ENCODE data around the gene HESX1. TPM values are rescaled to one million over a fixed set of nuclear protein-coding genes. Genes with fewer than 3 reads are reported as not detected.

The HESX1 gene
- 0.66 TPM for polyA plus RNA-seq (2013, experiment 1 of 2; ENCODE audit: insufficient read length)
- 0.89 TPM for polyA plus RNA-seq (2013, experiment 2 of 2; ENCODE audit: insufficient read length)

DNA sequence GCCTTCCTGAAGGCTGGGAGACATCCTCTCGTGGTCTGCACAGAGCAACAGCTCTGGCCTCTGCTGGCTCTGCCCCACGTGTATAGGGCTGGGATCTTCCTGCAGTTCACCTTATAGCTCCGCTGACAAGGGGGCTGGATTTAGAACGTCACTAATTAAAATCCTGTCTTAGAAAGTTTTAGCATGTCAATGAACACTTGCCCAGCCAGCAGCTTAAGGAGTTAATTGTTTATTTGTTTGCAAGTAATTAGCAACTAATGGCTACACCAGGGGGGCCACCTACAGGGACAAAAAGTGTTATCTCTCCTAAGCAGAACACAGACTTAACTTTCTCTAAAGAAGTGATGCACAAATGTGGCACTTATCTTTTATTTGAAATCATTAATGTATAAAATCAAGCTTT is at the start of gene HESX1:
Gene HESX1 (minus strand): TSS at position 84 of the 403 bp plus-strand sequence. CDS start 60 bp downstream, at position 24.
- DNase-seq = no peak

- DNase-seq = no peak
These were observed 45.2 kb upstream of the HESX1 start for GRCh38 chr3:57244946-57245345.

GRCh38 chr3:57234613-57235575 is 35.1 kb upstream of the HESX1 start:
- no peak for DNase-seq

DNA sequence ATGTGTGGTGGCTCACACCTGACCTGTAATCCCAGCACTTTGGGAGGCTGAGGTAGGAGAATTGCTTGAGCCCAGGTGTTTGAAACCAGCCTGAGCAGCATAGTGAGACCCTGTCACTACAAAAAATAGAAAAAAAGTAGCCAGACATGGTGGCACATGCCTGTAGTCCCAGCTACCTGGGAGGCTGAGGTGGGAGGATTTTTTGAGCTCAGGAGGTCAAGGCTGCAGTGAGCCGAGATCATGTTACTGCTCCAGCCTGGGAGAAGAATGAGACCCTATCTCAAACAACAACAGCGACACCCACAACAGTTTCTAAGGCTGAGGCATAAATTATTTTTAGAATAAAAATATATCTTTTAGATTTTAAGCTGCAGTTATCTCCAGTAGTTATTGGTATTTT is 34.0 kb upstream of the HESX1 start:
- no peak for DNase-seq

DNA sequence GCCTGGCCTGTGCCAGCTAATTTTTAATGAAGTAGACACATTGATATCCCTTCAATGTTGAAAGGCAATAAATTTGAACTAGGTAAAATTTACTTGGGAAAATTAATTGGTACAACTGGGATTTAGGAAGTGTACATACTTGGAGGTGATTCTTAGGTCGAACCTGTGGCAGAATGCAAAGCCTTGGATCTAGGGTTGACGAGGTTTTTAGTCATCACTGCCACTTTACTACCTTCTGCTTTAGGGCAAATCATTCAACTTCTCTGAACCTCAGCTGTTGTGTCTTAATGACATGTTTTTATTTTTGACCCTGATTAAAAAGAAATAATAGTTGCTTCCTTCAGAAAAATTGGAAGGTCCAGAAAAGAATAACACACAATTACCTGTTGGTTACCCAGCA is 30.2 kb upstream of the HESX1 start:
- no peak for DNase-seq

GRCh38 chr3:57227930-57228751 is 28.4 kb upstream of the HESX1 start:
- DNase-seq = peak; percentile 39

- peak; percentile 91 for DNase-seq
These were observed 27.6 kb upstream of the HESX1 start, which contains the start of gene APPL1 for GRCh38 chr3:57227204-57227929. APPL1 (plus strand) TSS chr3:57227729; CDS start chr3:57227884, 155 bp downstream.

- no peak for DNase-seq
These were observed 26.4 kb upstream of the HESX1 start for GRCh38 chr3:57226176-57226575.

DNA sequence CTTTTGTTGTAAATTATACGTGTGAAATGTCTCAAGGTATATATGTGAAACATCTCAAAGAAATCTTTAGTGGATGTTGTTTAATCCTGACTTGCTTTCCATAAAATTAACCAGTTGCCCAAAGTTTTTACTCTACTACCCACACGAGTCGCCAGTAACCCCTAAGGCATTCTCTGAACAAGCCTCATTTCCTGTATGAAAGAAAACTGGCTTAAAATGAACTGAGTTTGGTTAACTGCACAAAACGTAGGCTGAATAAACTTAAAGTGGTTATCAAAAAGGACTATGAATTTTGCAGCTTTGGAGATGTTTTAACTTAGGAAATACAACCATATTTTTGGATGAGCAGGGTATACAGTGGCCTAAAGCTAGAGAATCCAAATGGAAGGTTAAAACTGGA is 25.1 kb upstream of the HESX1 start:
- peak; percentile 2 for DNase-seq

GRCh38 chr3:57221883-57222282 is 22.1 kb upstream of the HESX1 start:
- peak; percentile 25 for DNase-seq

DNA sequence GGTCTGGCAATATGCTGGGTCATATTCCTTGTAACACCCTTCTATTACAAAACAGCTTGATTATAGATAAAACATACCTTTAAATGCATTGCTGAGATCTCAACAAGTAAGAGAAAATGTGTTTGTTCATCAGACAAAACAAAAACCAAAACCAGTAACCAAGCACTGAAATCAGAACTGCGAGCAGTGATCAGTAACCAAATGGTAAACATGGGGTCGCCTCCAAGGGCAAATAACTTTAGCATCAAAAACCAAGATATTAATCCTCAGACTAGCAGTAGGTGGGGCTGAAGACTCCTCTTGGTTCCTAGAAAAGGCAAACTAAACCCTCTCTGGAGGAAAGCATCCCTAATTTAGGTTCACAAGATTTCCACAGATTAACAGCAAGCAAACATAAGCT is 6.6 kb upstream of the HESX1 start:
- no peak for DNase-seq

DNA sequence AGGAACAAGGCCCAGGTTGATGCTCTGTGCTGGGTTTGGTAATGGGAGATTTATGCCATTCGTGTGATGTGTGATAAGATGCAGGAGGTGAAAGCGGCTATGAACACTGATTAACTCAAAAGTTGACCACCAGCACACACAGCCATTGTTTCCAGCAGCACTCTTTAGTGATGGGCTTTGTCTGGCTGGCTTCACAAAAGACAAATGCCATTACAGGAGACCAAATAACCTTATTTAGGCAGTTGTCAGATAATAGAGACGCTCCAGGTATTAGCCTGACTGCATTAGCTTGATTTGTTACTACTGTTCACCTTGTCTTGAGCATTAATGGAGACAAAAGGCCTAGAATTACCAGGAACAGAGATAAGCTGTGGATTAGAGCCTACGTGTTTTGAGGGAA is 5.1 kb downstream of the HESX1 start:
- no peak for DNase-seq

DNA sequence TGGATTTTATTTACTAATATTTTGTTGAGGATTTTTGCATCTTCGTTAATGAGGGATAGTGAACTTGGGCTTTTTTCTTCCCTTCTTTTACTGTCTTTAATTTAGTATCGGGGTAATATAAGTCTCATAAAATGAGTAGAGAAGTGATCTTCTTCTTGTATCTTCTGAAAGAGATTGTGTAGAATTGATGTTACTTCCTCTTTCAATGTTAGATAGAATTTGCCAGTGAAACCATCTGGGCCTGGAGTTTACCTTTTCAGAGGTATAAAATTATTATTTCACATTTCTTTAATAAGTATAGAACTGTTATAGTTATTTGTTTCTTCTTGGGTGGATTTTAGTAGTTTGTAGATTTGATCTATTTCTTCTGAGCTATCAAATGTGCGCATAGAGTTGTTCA is 7.8 kb downstream of the HESX1 start:
- DNase-seq = no peak

DNA sequence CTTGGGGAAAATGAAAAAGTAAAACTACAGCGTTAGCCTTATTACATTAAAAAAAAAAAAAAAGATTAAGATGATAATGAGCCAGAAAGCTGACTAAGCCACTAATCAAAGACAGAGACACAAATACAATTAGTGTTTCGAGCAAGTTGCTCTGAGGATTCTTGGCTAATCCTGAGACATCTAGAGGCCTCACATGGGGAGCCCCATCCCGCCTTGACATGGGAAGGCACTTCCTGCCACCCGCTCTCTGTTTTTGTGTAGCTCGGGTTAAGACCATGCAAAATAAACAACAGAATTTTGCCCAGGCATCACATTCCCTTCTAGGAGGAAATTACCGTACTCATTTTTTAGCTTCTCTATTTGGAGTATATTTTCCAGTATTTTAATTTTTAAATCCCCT is 15.3 kb downstream of the HESX1 start:
- DNase-seq = peak; percentile 55

DNA sequence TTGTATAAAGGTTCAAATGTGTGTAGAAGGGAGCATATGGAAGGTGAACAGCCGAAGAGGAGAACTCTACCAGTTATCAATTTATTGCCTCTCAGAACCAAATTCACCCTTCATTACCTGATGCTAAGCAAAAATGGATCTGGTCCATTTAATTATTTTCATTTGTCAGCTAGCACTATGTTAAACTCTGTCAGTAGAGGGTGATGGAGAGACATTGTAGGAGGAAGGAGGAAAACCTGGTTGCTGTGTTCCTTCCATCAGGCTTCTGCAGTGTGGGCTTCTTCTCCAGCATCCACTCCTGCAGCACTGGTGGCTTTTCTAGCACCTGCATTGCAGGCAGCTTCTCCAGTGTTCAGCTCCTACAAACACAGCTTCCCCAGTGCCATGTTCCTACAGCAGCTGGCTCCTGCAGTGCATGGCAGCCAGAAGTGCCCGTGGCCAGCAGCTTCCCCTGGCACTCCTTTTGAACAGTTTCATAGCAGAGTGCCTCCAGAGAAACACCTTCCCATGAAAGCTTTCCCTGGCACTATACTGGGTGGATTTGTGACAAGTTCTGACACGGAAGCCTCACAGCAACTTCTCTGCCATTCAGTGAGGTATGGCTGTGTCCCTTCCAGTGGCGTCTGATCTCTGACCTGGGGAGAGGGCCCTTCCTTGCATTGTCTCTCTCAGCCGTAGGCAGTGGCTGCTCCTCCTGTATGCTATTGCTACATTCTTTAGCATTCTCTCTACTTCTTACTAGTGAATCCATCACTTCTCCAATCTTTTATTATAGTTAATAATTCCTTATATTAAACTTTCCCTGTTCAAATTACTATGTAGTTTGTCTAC is 20.0 kb downstream of the HESX1 start:
- DNase-seq = peak; percentile 24

GRCh38 chr3:57176045-57176444 is 23.7 kb downstream of the HESX1 start:
- no peak for DNase-seq

DNA sequence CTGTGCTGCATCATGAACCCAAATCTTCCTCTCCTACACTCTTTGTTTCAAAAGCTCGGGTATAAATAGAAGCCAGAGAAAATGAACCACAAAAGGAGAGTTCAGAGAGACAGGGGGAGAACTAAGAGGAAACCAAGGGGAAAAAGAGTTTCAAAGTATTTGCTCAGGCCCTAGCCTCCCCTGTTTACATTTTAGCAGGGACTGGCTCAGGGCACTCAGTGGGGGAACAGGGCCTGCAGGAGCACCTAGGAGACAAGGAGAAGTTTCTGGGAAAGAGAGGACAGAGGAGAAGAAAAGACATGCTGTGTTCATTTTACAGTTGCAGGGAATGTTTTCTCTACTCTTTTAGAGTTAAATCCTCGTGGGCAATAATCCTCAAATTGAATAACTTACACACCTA is 26.1 kb downstream of the HESX1 start:
- no peak for DNase-seq

DNA sequence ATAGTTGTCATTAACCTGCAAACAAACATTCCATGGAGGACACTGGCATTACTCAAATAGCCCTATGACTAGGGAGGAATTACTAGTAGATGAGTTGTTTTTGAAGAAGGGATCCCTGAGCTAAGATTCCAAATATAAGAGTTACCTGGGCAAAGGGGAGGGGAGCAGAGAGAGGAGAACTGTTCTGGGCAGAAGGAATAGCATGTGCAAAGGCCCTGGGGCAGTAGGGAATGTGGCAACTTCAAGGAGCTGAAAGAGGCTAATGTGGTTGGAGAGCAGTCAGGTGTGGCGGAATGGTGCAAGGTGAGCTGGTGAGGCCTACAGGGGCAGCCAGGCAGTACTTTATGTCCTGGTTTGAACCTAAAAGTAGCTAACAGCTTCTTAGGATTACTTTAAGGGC is 28.8 kb downstream of the HESX1 start:
- no peak for DNase-seq

DNA sequence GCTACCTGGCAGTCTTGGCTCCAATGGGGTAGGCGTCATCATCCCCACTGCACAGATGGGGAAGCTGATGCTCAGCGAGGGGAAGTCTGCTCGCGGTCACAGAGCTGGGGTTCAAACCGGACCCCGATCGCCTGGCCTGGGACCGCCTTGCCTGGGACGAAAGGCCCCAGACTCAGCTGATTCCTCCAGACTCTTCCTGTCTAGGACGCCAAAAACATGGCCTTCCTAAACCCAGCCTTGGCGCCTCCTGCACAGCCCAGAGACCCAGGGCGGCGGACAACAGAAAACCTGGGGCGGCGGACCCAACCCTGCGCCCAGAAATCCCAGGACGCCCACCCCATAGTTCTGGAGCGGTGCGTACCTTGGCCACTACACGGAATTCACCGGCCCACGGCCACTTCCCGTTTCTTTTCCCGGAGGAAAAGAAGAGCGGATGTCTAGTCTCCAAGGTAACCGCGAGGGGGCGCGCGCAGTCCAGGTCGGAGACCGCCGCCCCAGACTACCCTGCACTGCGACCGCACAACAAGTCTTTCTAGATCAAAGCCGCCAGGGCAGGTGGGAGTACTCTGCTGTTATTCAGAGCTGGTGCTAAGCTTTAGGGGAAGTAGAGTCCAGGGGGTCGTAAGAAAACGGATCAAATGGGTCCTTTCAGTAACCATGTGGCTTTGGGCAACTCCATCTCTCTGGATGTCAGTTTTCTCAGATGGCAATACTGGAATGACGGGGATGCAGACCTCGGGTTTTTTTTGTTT is 29.7 kb downstream of the HESX1 start:
- peak; percentile 61 for DNase-seq

DNA sequence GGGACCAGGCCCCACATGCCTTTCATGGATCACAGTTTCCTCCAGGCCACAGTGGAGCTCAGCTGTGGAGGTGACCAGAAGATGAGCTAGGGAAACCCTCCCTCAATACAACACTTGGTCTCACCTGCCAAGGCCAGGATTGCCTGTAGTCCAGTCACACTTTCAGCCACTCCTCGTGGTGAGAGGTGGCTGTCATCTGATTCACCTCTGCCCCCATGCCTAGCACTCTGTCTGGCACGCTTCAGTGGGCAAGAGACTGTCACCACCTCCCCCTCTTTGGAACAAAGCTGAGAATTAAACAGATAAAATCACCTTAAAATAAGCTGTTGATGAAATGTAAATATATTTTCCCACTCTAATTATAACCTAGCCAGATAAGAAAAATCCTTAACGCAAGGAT is 30.7 kb downstream of the HESX1 start:
- DNase-seq = no peak

DNA sequence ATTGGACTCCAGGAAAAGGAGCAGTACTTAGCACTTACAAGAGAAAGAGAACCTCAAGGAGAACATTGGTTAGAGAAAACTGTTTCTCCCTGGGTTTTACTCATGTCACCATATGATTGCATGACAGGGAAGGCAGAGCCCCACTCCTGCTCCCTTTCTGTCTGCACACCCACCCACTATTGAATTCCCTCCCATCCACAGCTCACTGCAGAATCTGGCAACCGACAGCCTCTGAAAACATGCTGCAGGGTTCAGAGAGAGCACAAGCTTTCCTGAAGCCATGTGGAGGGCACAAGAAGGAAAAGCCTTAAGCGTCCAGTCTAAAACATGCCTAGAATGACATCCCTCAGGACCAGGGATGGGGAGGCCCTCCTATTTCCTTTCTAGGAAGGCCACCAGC is 31.6 kb downstream of the HESX1 start:
- DNase-seq = no peak

All from fibroblast of skin of abdomen (primary cell).